Skeletal muscle tissue (tissue), 4 donors: Measurements from ENCODE around the gene VEGFC. TPM values are rescaled to one million over a fixed set of nuclear protein-coding genes. Genes with fewer than 3 reads are reported as not detected.

ENCODE experiments used
- H3K27ac ChIP-seq: one replicate; pipeline ENCODE4 v1.7.0; 2013; ENCODE audit warnings: mild to moderate bottlenecking, low read depth, low read length, inconsistent platforms
- H3K27me3 ChIP-seq, 3 donors: one replicate each; pipeline ENCODE4 v1.7.0; 2013; ENCODE audit warnings: low read length in 3 of 3; ENCODE audit not compliant: control insufficient read depth in 3 of 3, insufficient read depth in 3 of 3
- H3K36me3 ChIP-seq, 3 donors: one replicate each; pipeline ENCODE4 v1.7.0; 2013; ENCODE audit warnings: low read length in 3 of 3; ENCODE audit not compliant: control insufficient read depth in 3 of 3, insufficient read depth in 3 of 3
- H3K4me1 ChIP-seq, 3 donors: one replicate each; pipeline ENCODE4 v1.7.0; 2013; ENCODE audit warnings: low read length in 3 of 3, mild to moderate bottlenecking in 3 of 3; ENCODE audit not compliant: control insufficient read depth in 3 of 3, insufficient read depth in 3 of 3
- H3K4me3 ChIP-seq, 3 donors: one replicate each; pipeline ENCODE4 v1.7.0; 2013; ENCODE audit warnings: low read length in 3 of 3
- H3K9ac ChIP-seq, 3 donors: one replicate each; pipeline ENCODE4 v1.7.0; 2013; ENCODE audit warnings: low read length in 3 of 3, mild to moderate bottlenecking in 3 of 3, moderate library complexity in 2 of 3, low read depth in 1 of 3
- H3K9me3 ChIP-seq, 3 donors: one replicate each; pipeline ENCODE4 v1.7.0; 2013; ENCODE audit warnings: low read length in 3 of 3; ENCODE audit not compliant: control insufficient read depth in 3 of 3
- total RNA-seq: library from RNA; depleted of rRNA; stranded (reverse); fragments of >200 nt; gene quantifications from one replicate; pipeline ENCODE4 v1.2.3, GENCODE V29; 2014
- donor health status: Osteomylitis.

The VEGFC gene
- total RNA-seq, 1 donor from 2014 or later: 6.8 TPM

DNA sequence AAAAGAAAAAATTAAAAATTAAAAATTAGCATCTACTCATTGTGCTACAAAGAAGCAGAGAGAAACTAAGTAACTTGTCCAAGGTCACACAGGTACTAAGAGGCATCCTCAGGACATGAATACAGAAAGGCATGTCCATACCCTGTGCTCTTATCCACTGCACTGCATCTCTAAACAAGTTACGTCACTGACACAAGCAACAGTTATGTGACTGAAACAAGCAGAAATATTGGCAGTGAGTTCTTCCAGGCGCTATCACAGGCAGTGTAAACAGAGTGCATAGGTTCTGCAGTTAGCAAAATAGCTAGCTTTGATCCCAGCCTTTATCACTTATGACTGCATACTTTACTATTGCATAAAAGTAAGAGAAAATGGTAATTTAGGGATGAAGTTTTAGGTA lies 7.9 kb downstream of the VEGFC start:
- Histone ChIP-seq H3K4me3 (no peak overlapping the region), H3K9me3 (no peaks in the 10 kb centered on the region), H3K36me3 (no peaks in the 10 kb centered on the region), H3K27me3 (no peaks in the 10 kb centered on the region), H3K4me1 (peaks cover 2 to 5% (median 4%) of the 10 kb centered on the region in 3 donors), H3K9ac (no peak overlapping the region), H3K27ac (no peak overlapping the region)

DNA sequence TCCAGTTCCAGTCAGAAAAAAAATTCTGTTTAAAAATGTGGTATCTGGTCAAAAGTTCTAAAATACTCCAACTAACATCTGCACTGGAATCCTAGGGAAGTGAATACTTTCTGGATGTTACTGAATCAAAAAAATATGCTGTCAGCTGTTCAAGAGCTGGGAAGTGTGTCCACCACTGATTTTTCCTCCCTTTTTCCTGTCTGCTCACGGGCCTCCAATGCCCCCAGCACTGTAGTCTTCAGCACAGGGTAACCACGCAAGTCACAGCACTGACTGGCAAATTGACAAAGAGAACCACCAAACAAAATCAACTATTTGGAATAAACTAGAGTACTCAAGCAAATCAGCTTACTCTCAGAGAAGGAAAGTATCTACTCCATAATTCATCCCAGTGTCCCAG lies 9.9 kb downstream of the VEGFC start:
- no peaks in the 10 kb centered on the region for H3K9me3 ChIP-seq
- no peak overlapping the region for H3K27ac ChIP-seq
- peaks cover 2 to 5% (median 4%) of the 10 kb centered on the region in 3 donors for H3K4me1 ChIP-seq
- no peaks in the 10 kb centered on the region for H3K27me3 ChIP-seq
- no peaks in the 10 kb centered on the region for H3K36me3 ChIP-seq
- no peak overlapping the region for H3K4me3 ChIP-seq
- H3K9ac ChIP-seq: no peak overlapping the region

DNA sequence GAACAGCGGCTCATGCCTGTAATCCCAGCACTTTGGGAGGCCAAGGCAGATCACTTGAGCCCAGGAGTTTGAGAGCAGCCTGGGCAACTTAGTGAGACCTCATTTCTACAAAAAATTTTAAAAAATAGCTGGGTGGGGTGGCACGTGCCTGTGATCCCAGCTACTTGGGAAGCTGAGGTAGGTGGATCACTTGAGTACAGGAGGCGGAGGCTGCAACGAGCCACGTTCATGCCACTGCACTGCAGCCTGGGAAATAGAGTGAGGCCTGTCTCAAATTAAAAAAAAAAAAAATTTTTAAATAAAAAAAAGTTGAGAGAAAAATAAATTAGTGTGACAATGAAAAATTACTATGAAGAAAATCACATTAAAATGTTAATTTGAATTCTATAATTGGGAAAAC lies 10.5 kb downstream of the VEGFC start:
- peak overlapping the region; percentile 71 for H3K27ac ChIP-seq
- no peaks in the 10 kb centered on the region for H3K36me3 ChIP-seq
- peaks cover 2 to 5% (median 4%) of the 10 kb centered on the region in 3 donors for H3K4me1 ChIP-seq
- H3K4me3 ChIP-seq: no peak overlapping the region
- peak overlapping the region in 2 of 3 donors; percentile 0 to 37 for H3K9ac ChIP-seq
- H3K27me3 ChIP-seq: no peaks in the 10 kb centered on the region
- H3K9me3 ChIP-seq: no peaks in the 10 kb centered on the region

DNA sequence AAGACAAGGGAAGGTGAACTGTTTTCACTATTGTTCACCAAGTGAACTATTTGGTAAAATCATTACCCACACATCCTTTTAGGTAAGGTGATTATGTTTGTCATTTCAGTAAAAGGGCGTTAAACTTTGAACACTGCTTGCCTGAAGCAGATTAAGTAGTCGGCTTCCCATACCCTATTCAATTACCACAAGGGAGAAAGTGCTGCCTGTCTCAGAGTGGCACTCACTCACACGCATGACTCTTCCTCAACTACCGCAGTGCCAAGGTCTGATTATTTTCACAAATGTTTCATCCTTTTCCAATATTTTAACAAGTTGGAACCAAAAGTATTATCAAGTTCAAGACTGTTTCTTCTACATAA lies 11.0 kb downstream of the VEGFC start:
- no peaks in the 10 kb centered on the region for H3K27me3 ChIP-seq
- peak overlapping the region; percentile 71 for H3K27ac ChIP-seq
- peaks cover 2 to 5% (median 4%) of the 10 kb centered on the region in 3 donors for H3K4me1 ChIP-seq
- peak overlapping the region; percentile 0 to 37 (median 24) for H3K9ac ChIP-seq
- no peaks in the 10 kb centered on the region for H3K9me3 ChIP-seq
- H3K4me3 ChIP-seq: no peak overlapping the region
- no peaks in the 10 kb centered on the region for H3K36me3 ChIP-seq

GRCh38 chr4:176780995-176781738 lies 11.6 kb downstream of the VEGFC start:
- peaks cover 2 to 5% (median 4%) of the 10 kb centered on the region in 3 donors for H3K4me1 ChIP-seq
- peak overlapping the region; percentile 71 for H3K27ac ChIP-seq
- no peaks in the 10 kb centered on the region for H3K36me3 ChIP-seq
- no peaks in the 10 kb centered on the region for H3K27me3 ChIP-seq
- H3K9me3 ChIP-seq: no peaks in the 10 kb centered on the region
- no peak overlapping the region for H3K4me3 ChIP-seq
- H3K9ac ChIP-seq: peak overlapping the region; percentile 0 to 37 (median 24)

DNA sequence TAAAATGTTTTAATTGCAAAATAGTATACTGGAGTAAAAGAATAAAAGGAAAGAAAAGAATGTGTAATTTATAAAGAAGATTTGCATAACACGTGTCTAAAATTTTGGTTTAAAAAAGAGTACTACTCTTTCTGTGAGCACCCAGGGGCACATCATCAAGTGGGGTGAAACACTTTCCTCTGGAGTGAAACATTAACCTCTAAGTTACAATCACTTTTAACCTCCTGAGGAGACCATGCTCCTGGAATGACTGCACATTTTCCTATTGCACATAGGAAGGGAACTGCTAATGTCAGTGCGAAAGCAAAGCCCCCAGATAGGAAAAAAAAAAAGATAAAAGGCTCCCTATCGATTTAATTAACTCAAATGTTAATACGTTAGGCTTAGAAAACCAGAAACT lies 13.3 kb downstream of the VEGFC start:
- no peak overlapping the region for H3K9ac ChIP-seq
- H3K9me3 ChIP-seq: no peaks in the 10 kb centered on the region
- no peaks in the 10 kb centered on the region for H3K36me3 ChIP-seq
- H3K4me3 ChIP-seq: no peak overlapping the region
- H3K4me1 ChIP-seq: peaks cover 2 to 5% (median 4%) of the 10 kb centered on the region in 3 donors
- H3K27ac ChIP-seq: no peak overlapping the region
- H3K27me3 ChIP-seq: no peaks in the 10 kb centered on the region

DNA sequence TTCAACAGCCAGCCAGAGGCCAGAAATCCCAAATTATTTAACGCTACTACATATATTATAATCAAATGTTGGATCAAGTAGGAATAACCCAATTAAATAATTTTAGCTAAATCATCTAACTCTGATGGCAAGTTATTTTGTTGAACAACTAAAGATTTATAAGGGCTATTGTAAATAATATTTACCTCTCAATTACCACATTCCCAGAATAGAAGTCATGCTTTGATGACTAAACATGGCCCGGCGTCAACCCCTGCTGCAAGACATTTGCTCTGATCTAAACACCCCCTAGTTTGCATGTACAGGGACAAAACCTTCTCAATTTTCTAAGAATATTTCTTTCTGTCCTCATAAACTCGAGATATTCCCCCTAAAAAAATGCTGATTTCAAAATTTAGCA lies 14.2 kb downstream of the VEGFC start:
- Histone ChIP-seq H3K27me3 (no peaks in the 10 kb centered on the region), H3K9ac (no peak overlapping the region), H3K4me1 (peaks cover 2 to 5% (median 4%) of the 10 kb centered on the region in 3 donors), H3K27ac (peak overlapping the region; percentile 12), H3K36me3 (no peaks in the 10 kb centered on the region), H3K4me3 (no peak overlapping the region), H3K9me3 (no peaks in the 10 kb centered on the region)

GRCh38 chr4:176778063-176778462 lies 14.7 kb downstream of the VEGFC start:
- Histone ChIP-seq H3K4me3 (no peak overlapping the region), H3K9ac (no peak overlapping the region), H3K27me3 (no peaks in the 10 kb centered on the region), H3K9me3 (no peaks in the 10 kb centered on the region), H3K27ac (peak overlapping the region; percentile 12), H3K36me3 (no peaks in the 10 kb centered on the region), H3K4me1 (peaks cover 2 to 5% (median 4%) of the 10 kb centered on the region in 3 donors)

GRCh38 chr4:176775338-176775737 lies 17.4 kb downstream of the VEGFC start:
- no peaks in the 10 kb centered on the region for H3K9me3 ChIP-seq
- H3K27ac ChIP-seq: no peak overlapping the region
- no peak overlapping the region for H3K4me3 ChIP-seq
- no peaks in the 10 kb centered on the region for H3K27me3 ChIP-seq
- H3K9ac ChIP-seq: no peak overlapping the region
- no peaks in the 10 kb centered on the region for H3K4me1 ChIP-seq
- no peaks in the 10 kb centered on the region for H3K36me3 ChIP-seq

- Histone ChIP-seq H3K9me3 (no peaks in the 10 kb centered on the region), H3K9ac (no peak overlapping the region), H3K36me3 (no peaks in the 10 kb centered on the region), H3K4me1 (no peaks in the 10 kb centered on the region), H3K27ac (no peak overlapping the region), H3K4me3 (no peak overlapping the region), H3K27me3 (no peaks in the 10 kb centered on the region)
These were observed 17.9 kb downstream of the VEGFC start for GRCh38 chr4:176774852-176775251.
